Ishikawa (cell line): ENCODE results near the gene TRIM44.

Experiments used
- CEBPB ChIP-seq: IDR thresholded peaks from 2 replicates; pipeline ENCODE4 v1.6.1; 2012
- EP300 ChIP-seq: IDR thresholded peaks from 2 replicates; pipeline ENCODE4 v1.6.1; 2012; ENCODE audit warnings: borderline replicate concordance
- RAD21 ChIP-seq: IDR thresholded peaks from 2 replicates; pipeline ENCODE4 v1.6.1; 2012; ENCODE audit warnings: low read depth
- TF ChIP-seq, protein P1 (sequence below): IDR thresholded peaks from 2 replicates; pipeline ENCODE4 v1.6.1; 2012; ENCODE audit warnings: low read depth, mild to moderate bottlenecking

DNA sequence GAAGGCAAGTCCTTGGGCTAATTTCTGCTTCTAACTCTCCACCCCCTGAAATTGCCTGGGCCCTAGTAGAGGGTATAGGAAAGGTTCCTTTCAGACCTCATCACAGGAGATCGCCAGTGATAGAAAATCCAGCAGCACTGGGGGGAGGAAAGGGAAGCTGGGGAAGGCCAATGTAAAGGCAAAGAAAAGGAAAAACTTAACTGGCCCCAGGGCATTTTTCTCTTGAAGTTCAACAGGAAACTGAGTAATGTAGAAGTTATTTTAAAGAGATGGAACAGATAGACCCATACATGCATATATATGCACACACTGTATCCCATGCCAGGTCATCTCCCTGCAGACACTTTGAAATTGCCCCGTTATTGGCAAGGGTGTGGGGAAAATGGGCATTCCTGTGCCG lies 134.0 kb downstream of the TRIM44 start:
- TF ChIP-seq EP300, result no peak
- TF ChIP-seq, protein P1, sequence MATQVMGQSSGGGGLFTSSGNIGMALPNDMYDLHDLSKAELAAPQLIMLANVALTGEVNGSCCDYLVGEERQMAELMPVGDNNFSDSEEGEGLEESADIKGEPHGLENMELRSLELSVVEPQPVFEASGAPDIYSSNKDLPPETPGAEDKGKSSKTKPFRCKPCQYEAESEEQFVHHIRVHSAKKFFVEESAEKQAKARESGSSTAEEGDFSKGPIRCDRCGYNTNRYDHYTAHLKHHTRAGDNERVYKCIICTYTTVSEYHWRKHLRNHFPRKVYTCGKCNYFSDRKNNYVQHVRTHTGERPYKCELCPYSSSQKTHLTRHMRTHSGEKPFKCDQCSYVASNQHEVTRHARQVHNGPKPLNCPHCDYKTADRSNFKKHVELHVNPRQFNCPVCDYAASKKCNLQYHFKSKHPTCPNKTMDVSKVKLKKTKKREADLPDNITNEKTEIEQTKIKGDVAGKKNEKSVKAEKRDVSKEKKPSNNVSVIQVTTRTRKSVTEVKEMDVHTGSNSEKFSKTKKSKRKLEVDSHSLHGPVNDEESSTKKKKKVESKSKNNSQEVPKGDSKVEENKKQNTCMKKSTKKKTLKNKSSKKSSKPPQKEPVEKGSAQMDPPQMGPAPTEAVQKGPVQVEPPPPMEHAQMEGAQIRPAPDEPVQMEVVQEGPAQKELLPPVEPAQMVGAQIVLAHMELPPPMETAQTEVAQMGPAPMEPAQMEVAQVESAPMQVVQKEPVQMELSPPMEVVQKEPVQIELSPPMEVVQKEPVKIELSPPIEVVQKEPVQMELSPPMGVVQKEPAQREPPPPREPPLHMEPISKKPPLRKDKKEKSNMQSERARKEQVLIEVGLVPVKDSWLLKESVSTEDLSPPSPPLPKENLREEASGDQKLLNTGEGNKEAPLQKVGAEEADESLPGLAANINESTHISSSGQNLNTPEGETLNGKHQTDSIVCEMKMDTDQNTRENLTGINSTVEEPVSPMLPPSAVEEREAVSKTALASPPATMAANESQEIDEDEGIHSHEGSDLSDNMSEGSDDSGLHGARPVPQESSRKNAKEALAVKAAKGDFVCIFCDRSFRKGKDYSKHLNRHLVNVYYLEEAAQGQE, result no peak
- TF ChIP-seq CEBPB, result no peak
- no peak for TF ChIP-seq RAD21
